ENCODE data around the gene PLPP4.
A peak's percentile ranks its signal among the peaks of the same experiment; 100 is the strongest.
"Not testable (repeated sequence)": the region's sequence is repeated elsewhere in the genome, so short reads cannot be mapped to it uniquely, and the experiment has no call there.

Gene PLPP4

GRCh38 chr10:120493411-120494312 lies 36.6 kb downstream of the PLPP4 start:
- H3K27me3 ChIP-seq (ENCODE audit: insufficient read depth, low read length): no peaks in the 10 kb centered on the region; the same call in 1 of the 2 replicates
- no peaks in the 10 kb centered on the region for H3K36me3 ChIP-seq (ENCODE audit: insufficient read depth, low read depth, low read length)
- H3K4me1 ChIP-seq (ENCODE audit: insufficient read depth, low read length): no peaks in the 10 kb centered on the region
- H3K4me3 ChIP-seq (ENCODE audit: low read length): no peak overlapping the region
- no peak overlapping the region for H3K27ac ChIP-seq (ENCODE audit: low read length)
- no peaks in the 10 kb centered on the region for H3K9me3 ChIP-seq (ENCODE audit: insufficient read depth, low read depth, low read length)
- no peak overlapping the region for H3K9ac ChIP-seq (ENCODE audit: low read depth, low read length)

GRCh38 chr10:120494313-120494710 lies 37.3 kb downstream of the PLPP4 start:
- Histone ChIP-seq H3K27ac (ENCODE audit: low read length) (no peak overlapping the region), H3K9ac (ENCODE audit: low read depth, low read length) (no peak overlapping the region), H3K4me1 (ENCODE audit: insufficient read depth, low read length) (no peaks in the 10 kb centered on the region), H3K9me3 (ENCODE audit: insufficient read depth, low read depth, low read length) (no peaks in the 10 kb centered on the region), H3K4me3 (ENCODE audit: low read length) (no peak overlapping the region), H3K27me3 (ENCODE audit: insufficient read depth, low read length) (no peaks in the 10 kb centered on the region; the same call in 1 of the 2 replicates), H3K36me3 (ENCODE audit: insufficient read depth, low read depth, low read length) (no peaks in the 10 kb centered on the region)

DNA sequence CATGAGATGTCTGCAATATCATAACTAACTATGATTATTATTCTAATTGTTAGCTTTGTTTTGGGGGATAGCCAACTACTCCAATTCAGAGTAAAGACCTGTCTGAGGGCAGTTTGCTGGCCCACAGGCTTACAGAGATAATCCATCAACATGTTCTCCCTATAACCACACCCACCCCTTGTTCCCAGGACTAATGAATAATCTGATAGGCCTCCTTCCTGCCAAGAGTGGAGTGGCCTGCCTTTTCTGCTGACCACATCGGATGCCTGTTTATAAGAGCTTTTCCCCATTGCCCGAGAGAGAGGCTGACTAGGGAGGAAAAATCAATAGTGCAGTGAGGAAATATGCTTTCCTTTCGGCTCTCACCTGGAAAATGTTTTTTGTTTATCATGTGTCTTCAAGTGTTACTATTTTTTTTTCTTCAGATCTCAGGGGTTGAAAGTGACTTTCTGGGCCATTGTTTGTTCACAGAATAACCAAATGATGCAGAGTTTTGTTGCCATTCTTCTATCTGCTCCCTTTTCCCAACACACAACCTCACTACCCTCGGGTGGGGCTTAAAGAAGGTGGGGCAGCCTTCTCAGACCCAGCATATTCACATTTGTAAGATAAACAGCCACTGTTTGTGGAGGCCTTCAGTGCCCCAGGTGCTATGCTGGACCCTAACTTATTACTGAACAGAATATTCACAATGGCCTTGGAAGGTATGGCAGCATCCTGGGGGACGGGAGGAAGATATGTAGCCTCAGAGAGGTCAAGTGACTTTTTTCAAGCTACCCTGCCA lies 38.4 kb downstream of the PLPP4 start:
- Histone ChIP-seq H3K9me3 (ENCODE audit: insufficient read depth, low read depth, low read length) (no peaks in the 10 kb centered on the region), H3K36me3 (ENCODE audit: insufficient read depth, low read depth, low read length) (no peaks in the 10 kb centered on the region), H3K4me3 (ENCODE audit: low read length) (no peak overlapping the region), H3K27ac (ENCODE audit: low read length) (no peak overlapping the region), H3K27me3 (ENCODE audit: insufficient read depth, low read length) (no peaks in the 10 kb centered on the region; the same call in 1 of the 2 replicates), H3K9ac (ENCODE audit: low read depth, low read length) (no peak overlapping the region), H3K4me1 (ENCODE audit: insufficient read depth, low read length) (no peaks in the 10 kb centered on the region)

DNA sequence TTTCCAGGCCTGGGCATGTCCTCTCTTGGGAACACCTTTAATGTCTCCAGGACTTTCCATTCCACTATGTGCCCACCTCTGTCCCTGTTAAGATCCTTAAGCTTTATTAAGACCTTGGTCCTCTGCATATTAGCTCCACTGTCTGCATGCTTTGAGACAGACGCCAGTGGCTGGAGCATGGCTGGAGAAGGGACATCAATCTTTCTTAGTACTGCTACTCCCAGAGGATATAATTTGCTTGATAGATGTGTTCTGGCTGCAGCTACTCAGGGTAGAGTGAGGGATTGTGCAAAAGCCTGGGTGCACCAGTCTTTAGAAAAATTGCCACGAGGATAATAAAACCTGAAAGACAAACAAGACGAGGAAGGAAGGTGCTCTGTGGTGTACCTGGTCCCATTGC lies 42.9 kb downstream of the PLPP4 start:
- no peak overlapping the region for H3K9ac ChIP-seq (ENCODE audit: low read depth, low read length)
- no peaks in the 10 kb centered on the region for H3K9me3 ChIP-seq (ENCODE audit: insufficient read depth, low read depth, low read length)
- H3K4me1 ChIP-seq (ENCODE audit: insufficient read depth, low read length): peaks cover 3% of the 10 kb centered on the region; the same call in 1 of the 2 replicates
- H3K27ac ChIP-seq (ENCODE audit: low read length): no peak overlapping the region
- no peak overlapping the region for H3K4me3 ChIP-seq (ENCODE audit: low read length)
- no peaks in the 10 kb centered on the region for H3K36me3 ChIP-seq (ENCODE audit: insufficient read depth, low read depth, low read length)
- H3K27me3 ChIP-seq (ENCODE audit: insufficient read depth, low read length): no peaks in the 10 kb centered on the region

- Histone ChIP-seq H3K9ac (ENCODE audit: low read depth, low read length) (no peak overlapping the region), H3K27me3 (ENCODE audit: insufficient read depth, low read length) (no peaks in the 10 kb centered on the region), H3K4me1 (ENCODE audit: insufficient read depth, low read length) (peaks cover 5% of the 10 kb centered on the region; the same call in 1 of the 2 replicates), H3K4me3 (ENCODE audit: low read length) (no peak overlapping the region), H3K36me3 (ENCODE audit: insufficient read depth, low read depth, low read length) (no peaks in the 10 kb centered on the region), H3K27ac (ENCODE audit: low read length) (no peak overlapping the region), H3K9me3 (ENCODE audit: insufficient read depth, low read depth, low read length) (no peaks in the 10 kb centered on the region)
Measured at GRCh38 chr10:120503689-120504088, 46.7 kb downstream of the PLPP4 start.

- H3K9ac ChIP-seq (ENCODE audit: low read depth, low read length); H3K4me1 ChIP-seq (ENCODE audit: insufficient read depth, low read length); H3K27ac ChIP-seq (ENCODE audit: low read length); H3K27me3 ChIP-seq (ENCODE audit: insufficient read depth, low read length); H3K36me3 ChIP-seq (ENCODE audit: insufficient read depth, low read depth, low read length); H3K4me3 ChIP-seq (ENCODE audit: low read length); H3K9me3 ChIP-seq (ENCODE audit: insufficient read depth, low read depth, low read length): not testable (repeated sequence)
Measured at GRCh38 chr10:120504227-120504626, 47.2 kb downstream of the PLPP4 start.

DNA sequence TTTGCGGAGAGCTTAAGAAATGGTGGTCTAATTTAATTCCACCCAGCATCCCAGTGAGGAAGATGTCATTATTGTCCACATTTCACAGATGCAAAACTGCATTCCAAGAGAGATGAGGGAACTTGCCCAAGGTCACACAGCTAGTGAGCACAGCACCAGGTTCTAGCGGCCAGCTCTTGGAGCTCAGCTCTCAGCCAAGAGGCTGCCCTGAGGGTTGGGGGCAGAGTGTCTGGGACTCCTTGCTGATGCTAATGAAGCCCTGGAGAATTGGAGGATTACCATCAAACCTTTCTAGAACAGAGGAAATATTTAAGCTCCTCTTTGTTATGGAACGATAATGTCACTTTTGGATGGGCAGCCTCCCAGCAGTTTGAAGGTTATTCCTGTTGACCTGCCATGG lies 48.0 kb downstream of the PLPP4 start:
- Histone ChIP-seq H3K4me1 (ENCODE audit: insufficient read depth, low read length) (peaks cover 5% of the 10 kb centered on the region; the same call in 1 of the 2 replicates), H3K36me3 (ENCODE audit: insufficient read depth, low read depth, low read length) (no peaks in the 10 kb centered on the region), H3K4me3 (ENCODE audit: low read length) (0 out of 2 replicates have a peak overlapping the region, but pooled peaks have one; percentile 7), H3K9ac (ENCODE audit: low read depth, low read length) (no peak overlapping the region), H3K27ac (ENCODE audit: low read length) (no peak overlapping the region), H3K27me3 (ENCODE audit: insufficient read depth, low read length) (no peaks in the 10 kb centered on the region), H3K9me3 (ENCODE audit: insufficient read depth, low read depth, low read length) (no peaks in the 10 kb centered on the region)

GRCh38 chr10:120505866-120506265 lies 48.8 kb downstream of the PLPP4 start:
- H3K27ac ChIP-seq (ENCODE audit: low read length): no peak overlapping the region
- no peaks in the 10 kb centered on the region for H3K36me3 ChIP-seq (ENCODE audit: insufficient read depth, low read depth, low read length)
- no peak overlapping the region for H3K4me3 ChIP-seq (ENCODE audit: low read length)
- peaks cover 5% of the 10 kb centered on the region; the same call in 1 of the 2 replicates for H3K4me1 ChIP-seq (ENCODE audit: insufficient read depth, low read length)
- no peaks in the 10 kb centered on the region for H3K9me3 ChIP-seq (ENCODE audit: insufficient read depth, low read depth, low read length)
- no peak overlapping the region for H3K9ac ChIP-seq (ENCODE audit: low read depth, low read length)
- no peaks in the 10 kb centered on the region for H3K27me3 ChIP-seq (ENCODE audit: insufficient read depth, low read length)

- no peak overlapping the region for H3K9ac ChIP-seq (ENCODE audit: low read depth, low read length)
- no peak overlapping the region for H3K27ac ChIP-seq (ENCODE audit: low read length)
- peaks cover 5% of the 10 kb centered on the region; the same call in 1 of the 2 replicates for H3K4me1 ChIP-seq (ENCODE audit: insufficient read depth, low read length)
Measured at GRCh38 chr10:120506674-120507073, 49.6 kb downstream of the PLPP4 start.

DNA sequence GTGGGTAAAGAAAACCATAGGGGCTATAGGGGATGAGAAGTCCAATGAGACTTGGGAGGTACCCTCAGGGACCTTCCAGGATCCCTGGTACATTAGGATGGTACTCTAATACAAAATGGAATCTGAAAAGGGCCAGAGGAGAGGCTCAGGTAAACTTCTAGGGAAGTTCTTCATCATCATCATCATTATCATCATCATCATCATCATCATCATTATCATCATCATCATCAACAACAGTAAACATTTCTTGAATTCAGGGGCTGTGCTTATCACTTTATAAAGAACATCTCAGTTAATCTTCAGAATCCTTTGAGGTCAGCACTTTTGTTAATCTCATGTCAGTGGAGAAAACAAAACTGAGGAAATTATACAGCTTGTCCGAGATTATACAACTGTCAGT lies 50.1 kb downstream of the PLPP4 start:
- no peak overlapping the region for H3K27ac ChIP-seq (ENCODE audit: low read length)
- H3K9me3 ChIP-seq (ENCODE audit: insufficient read depth, low read depth, low read length): no peaks in the 10 kb centered on the region
- no peaks in the 10 kb centered on the region for H3K36me3 ChIP-seq (ENCODE audit: insufficient read depth, low read depth, low read length)
- peaks cover 5% of the 10 kb centered on the region; the same call in 1 of the 2 replicates for H3K4me1 ChIP-seq (ENCODE audit: insufficient read depth, low read length)
- H3K4me3 ChIP-seq (ENCODE audit: low read length): no peak overlapping the region
- H3K27me3 ChIP-seq (ENCODE audit: insufficient read depth, low read length): no peaks in the 10 kb centered on the region
- H3K9ac ChIP-seq (ENCODE audit: low read depth, low read length): no peak overlapping the region

More at GRCh38 chr10:120506674-120507073, 49.6 kb downstream of the PLPP4 start:
- no peaks in the 10 kb centered on the region for H3K36me3 ChIP-seq (ENCODE audit: insufficient read depth, low read depth, low read length)
- H3K9me3 ChIP-seq (ENCODE audit: insufficient read depth, low read depth, low read length): no peaks in the 10 kb centered on the region
- no peak overlapping the region for H3K4me3 ChIP-seq (ENCODE audit: low read length)
- no peaks in the 10 kb centered on the region for H3K27me3 ChIP-seq (ENCODE audit: insufficient read depth, low read length)

DNA sequence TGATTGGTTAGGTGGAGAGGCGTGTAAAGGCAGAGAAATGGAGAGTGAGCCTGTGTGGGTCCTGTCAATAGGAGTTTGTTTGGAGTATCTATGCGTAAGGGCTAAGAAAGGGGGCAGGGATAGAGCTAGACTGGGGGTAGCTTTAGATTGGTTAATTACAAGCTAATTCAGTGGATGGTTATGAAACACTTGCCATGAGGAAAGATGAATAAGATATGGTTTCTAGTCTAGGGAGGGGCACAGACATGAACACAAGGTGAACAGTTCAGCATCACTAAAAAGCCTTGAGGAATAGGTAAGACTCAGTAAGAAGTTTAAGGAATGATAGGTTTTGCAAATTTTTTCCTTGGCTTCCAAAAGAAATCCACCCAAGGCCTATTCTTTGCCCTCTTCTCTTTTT lies 50.6 kb downstream of the PLPP4 start:
- H3K9me3 ChIP-seq (ENCODE audit: insufficient read depth, low read depth, low read length): no peaks in the 10 kb centered on the region
- H3K4me3 ChIP-seq (ENCODE audit: low read length): no peak overlapping the region
- H3K27me3 ChIP-seq (ENCODE audit: insufficient read depth, low read length): no peaks in the 10 kb centered on the region
- H3K9ac ChIP-seq (ENCODE audit: low read depth, low read length): no peak overlapping the region
- no peaks in the 10 kb centered on the region for H3K36me3 ChIP-seq (ENCODE audit: insufficient read depth, low read depth, low read length)
- H3K27ac ChIP-seq (ENCODE audit: low read length): no peak overlapping the region
- H3K4me1 ChIP-seq (ENCODE audit: insufficient read depth, low read length): peaks cover 5% of the 10 kb centered on the region; the same call in 1 of the 2 replicates

All from iPS-20b (cell line).